HepG2 (cell line): ENCODE measurements around the gene ARVCF. TPM values are rescaled to one million over a fixed set of nuclear protein-coding genes. Genes with fewer than 3 reads are reported as not detected.

Source experiments
- BHLHE40 ChIP-seq: IDR thresholded peaks from 2 replicates; pipeline ENCODE4 v1.6.1; 2011; ENCODE audit warnings: low read length, improper control_type of control experiment
- CAMTA2 ChIP-seq: sonication (generic); formaldehyde crosslinking; IDR thresholded peaks from 2 replicates; pipeline ENCODE4 v1.4.0; 2020; ENCODE audit warnings: mild to moderate bottlenecking, missing genetic modification reagents, borderline replicate concordance
- CSRNP1 ChIP-seq: sonication (generic); formaldehyde crosslinking; IDR thresholded peaks from 2 replicates; pipeline ENCODE4 v1.8.1; 2023; ENCODE audit warnings: mild to moderate bottlenecking, missing genetic modification reagents
- EEA1 ChIP-seq: sonication (generic); formaldehyde crosslinking; IDR thresholded peaks from 2 replicates; pipeline ENCODE4 v1.5.1; 2020; ENCODE audit warnings: mild to moderate bottlenecking, missing genetic modification reagents, borderline replicate concordance
- MBNL3 ChIP-seq: fragments of 250-450 bp; sonication (Bioruptor Pico); conservative IDR thresholded peaks from 2 replicates; pipeline ENCODE4 v1.8.0; 2022; ENCODE audit warnings: mild to moderate bottlenecking, inconsistent platforms
- MTA1 ChIP-seq: sonication (generic); formaldehyde crosslinking; IDR thresholded peaks from 2 replicates; pipeline ENCODE4 v1.4.0; 2020; ENCODE audit warnings: missing genetic modification reagents, mild to moderate bottlenecking, borderline replicate concordance
- NFIB ChIP-seq: sonication (generic); formaldehyde crosslinking; IDR thresholded peaks from 2 replicates; pipeline ENCODE4 v1.9.0; 2021; ENCODE audit warnings: missing genetic modification reagents, mild to moderate bottlenecking, borderline replicate concordance
- REPIN1 ChIP-seq: sonication (generic); formaldehyde crosslinking; IDR thresholded peaks from 2 replicates; pipeline ENCODE4 v1.8.0; 2022; ENCODE audit warnings: missing genetic modification reagents, low read depth, mild to moderate bottlenecking, borderline replicate concordance
- THAP11 ChIP-seq: IDR thresholded peaks from 2 replicates; pipeline ENCODE4 v1.6.1; 2016; ENCODE audit warnings: missing biosample characterization, missing genetic modification reagents
- TMF1 ChIP-seq: sonication (generic); formaldehyde crosslinking; IDR thresholded peaks from 2 replicates; pipeline ENCODE4 v1.8.1; 2022; ENCODE audit warnings: low read depth, missing genetic modification reagents
- TRIM24 ChIP-seq: sonication (generic); formaldehyde crosslinking; IDR thresholded peaks from 2 replicates; pipeline ENCODE4 v1.8.0; 2022; ENCODE audit warnings: mild to moderate bottlenecking, missing genetic modification reagents
- ZKSCAN1 ChIP-seq: fragments of 150-350 bp; IDR thresholded peaks from 2 replicates; pipeline ENCODE4 v1.6.1; 2014; ENCODE audit warnings: low read length
- ZKSCAN8 ChIP-seq: IDR thresholded peaks from 2 replicates; pipeline ENCODE4 v1.6.1; 2016; ENCODE audit warnings: borderline replicate concordance, missing genetic modification reagents, missing compliant biosample characterization
- ZNF275 ChIP-seq: sonication (generic); formaldehyde crosslinking; IDR thresholded peaks from 2 replicates; pipeline ENCODE4 v1.8.0; 2022; ENCODE audit warnings: missing genetic modification reagents, mild to moderate bottlenecking, inconsistent platforms, borderline replicate concordance
- ZNF598 ChIP-seq: sonication (generic); formaldehyde crosslinking; IDR thresholded peaks from 2 replicates; pipeline ENCODE4 v1.5.1; 2020; ENCODE audit warnings: mild to moderate bottlenecking, missing genetic modification reagents, borderline replicate concordance
- ZNF605 ChIP-seq: sonication (generic); formaldehyde crosslinking; IDR thresholded peaks from 2 replicates; pipeline ENCODE4 v1.8.0; 2022; ENCODE audit warnings: mild to moderate bottlenecking, missing genetic modification reagents
- ZNF609 ChIP-seq: sonication (generic); formaldehyde crosslinking; IDR thresholded peaks from 2 replicates; pipeline ENCODE4 v1.4.0; 2020; ENCODE audit warnings: mild to moderate bottlenecking, missing genetic modification reagents, borderline replicate concordance
- ZNF639 ChIP-seq: conservative IDR thresholded peaks from 2 replicates; pipeline ENCODE4 v1.6.1; 2018; ENCODE audit warnings: missing genetic modification reagents
- ZNF747 ChIP-seq: sonication (generic); formaldehyde crosslinking; IDR thresholded peaks from 2 replicates; pipeline ENCODE4 v1.8.1; 2023; ENCODE audit warnings: missing genetic modification reagents, mild to moderate bottlenecking, borderline replicate concordance
- ZNF749 ChIP-seq: sonication (generic); formaldehyde crosslinking; IDR thresholded peaks from 2 replicates; pipeline ENCODE4 v1.8.0; 2022; ENCODE audit warnings: mild to moderate bottlenecking, missing genetic modification reagents, moderate library complexity, borderline replicate concordance
- polyA plus RNA-seq, 8 experiments: library from polyadenylated mRNA; depleted of rRNA in 3 of 8; stranded (reverse) in 7 of 8; unstranded in 1 of 8; fragments of >200 nt; fragmentation: Illumina TruSeq in 4 of 8; extraction: Trizol in 4 of 8; gene quantifications; 2 replicates each; pipeline versions ENCODE4 v1.2.1 to v1.2.3, GENCODE V29; 2011 to 2016; ENCODE audit warnings: low read depth in 4 of 8, missing spikeins in 1 of 8, mixed read lengths in 1 of 8; ENCODE audit not compliant: insufficient read depth in 1 of 8
- total RNA-seq, 5 experiments: library from RNA; depleted of rRNA; stranded (reverse); fragments of >200 nt; fragmentation: Illumina TruSeq; extraction: Trizol; gene quantifications; 2 replicates each; pipeline ENCODE4 v1.2.3, GENCODE V29; 2016; ENCODE audit warnings: low read depth in 1 of 5

The ARVCF gene
- total and polyA plus RNA-seq, 2 of the 13 experiments (the other 11 are each of a cell fraction or from before 2014, with no cell fraction given): 16.4 to 17.7 TPM

- TF ChIP-seq NFIB (CRISPR knock-in tag): no peak
- TF ChIP-seq EEA1: 0 out of 2 replicates have a peak, but pooled peaks have one; percentile 65
- no peak for TF ChIP-seq ZKSCAN8
- no peak for TF ChIP-seq CSRNP1
- no peak for TF ChIP-seq TRIM24
- no peak for TF ChIP-seq MBNL3
- TF ChIP-seq ZNF639 (CRISPR knock-in tag): peak; percentile 78; the same call in 1 of the 2 replicates
- TF ChIP-seq ZKSCAN1: no peak
- 0 out of 2 replicates have a peak, but pooled peaks have one; percentile 22 for TF ChIP-seq REPIN1 (CRISPR knock-in tag)
- TF ChIP-seq ZNF749 (CRISPR knock-in tag): no peak
- TF ChIP-seq ZNF605: no peak; the same call in 1 of the 2 replicates
- peak; percentile 67 for TF ChIP-seq THAP11 (CRISPR knock-in tag)
- peak; percentile 39; the same call in 1 of the 2 replicates for TF ChIP-seq ZNF609
- no peak for TF ChIP-seq MTA1 (CRISPR knock-in tag)
- TF ChIP-seq BHLHE40: no peak
- 0 out of 2 replicates have a peak, but pooled peaks have one; percentile 6 for TF ChIP-seq ZNF598 (CRISPR knock-in tag)
- TF ChIP-seq ZNF747 (CRISPR knock-in tag): no peak; the same call in none of the 2 replicates
- no peak for TF ChIP-seq CAMTA2 (CRISPR knock-in tag)
- TF ChIP-seq ZNF275 (CRISPR knock-in tag): no peak
- TF ChIP-seq TMF1: no peak; the same call in 1 of the 2 replicates
Observed at GRCh38 chr22:19941365-19942082, 75.1 kb downstream of the ARVCF start, which contains the start of the genes COMT and TXNRD2 (continued).
